Adrenal gland (tissue), 5 donors: ENCODE results near the gene MUS81.

Experiments used
- POLR2A ChIP-seq, 2 donors: fragments of 450-650 bp; IDR thresholded peaks; one replicate each; pipeline ENCODE4 v1.6.1; 2017; ENCODE audit warnings: antibody characterized with exemption in 2 of 2, mild to moderate bottlenecking in 2 of 2, moderate library complexity in 1 of 2
- TF ChIP-seq, protein P1 (sequence below), 6 experiments: fragments of 450-650 bp in 4 of 6; fragments of 200-600 bp in 2 of 6; sonication (generic) in 1 of 6; IDR thresholded peaks; 1 replicate in 5 of 6; 2 replicates in 1 of 6; pipeline versions ENCODE4 v1.5.1 to v1.8.0; 2016 to 2021; ENCODE audit warnings: antibody characterized with exemption in 6 of 6, mild to moderate bottlenecking in 2 of 6, moderate library complexity in 1 of 6
- donor health status: DM: no; HTN: no; CAD: no.

DNA sequence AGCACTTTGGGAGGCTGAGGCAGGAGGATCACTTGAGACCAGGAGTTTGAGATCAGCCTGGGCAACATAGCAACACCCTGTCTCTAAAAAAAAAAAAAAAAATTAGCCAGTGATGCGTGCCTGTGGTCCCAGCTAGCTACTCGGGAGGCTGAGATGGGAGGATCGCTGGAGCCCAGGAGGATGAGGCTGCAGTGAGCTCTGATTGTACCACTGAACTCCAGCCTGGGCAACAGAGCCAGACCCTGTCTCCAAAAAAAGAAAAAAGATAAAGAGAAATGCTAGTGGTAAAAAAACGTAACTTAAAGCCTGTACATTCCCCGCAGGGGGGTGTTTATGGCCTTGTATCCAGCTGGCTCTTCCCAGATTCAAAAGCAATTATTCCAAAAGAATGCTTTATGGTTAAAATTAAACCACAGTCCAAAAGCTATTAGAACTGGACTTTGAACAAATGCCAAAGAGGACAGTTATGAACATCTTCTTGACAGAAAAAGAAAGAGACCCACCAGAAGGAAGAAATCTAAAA is 42.9 kb upstream of the MUS81 start:
- TF ChIP-seq, protein P1, sequence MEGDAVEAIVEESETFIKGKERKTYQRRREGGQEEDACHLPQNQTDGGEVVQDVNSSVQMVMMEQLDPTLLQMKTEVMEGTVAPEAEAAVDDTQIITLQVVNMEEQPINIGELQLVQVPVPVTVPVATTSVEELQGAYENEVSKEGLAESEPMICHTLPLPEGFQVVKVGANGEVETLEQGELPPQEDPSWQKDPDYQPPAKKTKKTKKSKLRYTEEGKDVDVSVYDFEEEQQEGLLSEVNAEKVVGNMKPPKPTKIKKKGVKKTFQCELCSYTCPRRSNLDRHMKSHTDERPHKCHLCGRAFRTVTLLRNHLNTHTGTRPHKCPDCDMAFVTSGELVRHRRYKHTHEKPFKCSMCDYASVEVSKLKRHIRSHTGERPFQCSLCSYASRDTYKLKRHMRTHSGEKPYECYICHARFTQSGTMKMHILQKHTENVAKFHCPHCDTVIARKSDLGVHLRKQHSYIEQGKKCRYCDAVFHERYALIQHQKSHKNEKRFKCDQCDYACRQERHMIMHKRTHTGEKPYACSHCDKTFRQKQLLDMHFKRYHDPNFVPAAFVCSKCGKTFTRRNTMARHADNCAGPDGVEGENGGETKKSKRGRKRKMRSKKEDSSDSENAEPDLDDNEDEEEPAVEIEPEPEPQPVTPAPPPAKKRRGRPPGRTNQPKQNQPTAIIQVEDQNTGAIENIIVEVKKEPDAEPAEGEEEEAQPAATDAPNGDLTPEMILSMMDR (IDR thresholded peaks at IDR 0.05) = no peak
- no peak for TF ChIP-seq POLR2A (IDR thresholded peaks at IDR 0.05)
